H4 (cell line): ENCODE results near the gene ITGB3BP. TPM values are rescaled to one million over a fixed set of nuclear protein-coding genes. Genes with fewer than 3 reads are reported as not detected.
"Not testable (repeated sequence)": the region's sequence is repeated elsewhere in the genome, so short reads cannot be mapped to it uniquely, and the experiment has no call there.

Source experiments
- DNase-seq: peaks from one replicate; pipeline ENCODE4 v3.0.0-alpha.2; 2015; ENCODE audit warnings: low spot score
- total RNA-seq: library from RNA; depleted of rRNA; stranded (reverse); fragments of >200 nt; shearing (Covaris generic); gene quantifications from 2 replicates; pipeline ENCODE4 v1.2.3, GENCODE V29; 2014; rRNA removed

Gene ITGB3BP, protein sequence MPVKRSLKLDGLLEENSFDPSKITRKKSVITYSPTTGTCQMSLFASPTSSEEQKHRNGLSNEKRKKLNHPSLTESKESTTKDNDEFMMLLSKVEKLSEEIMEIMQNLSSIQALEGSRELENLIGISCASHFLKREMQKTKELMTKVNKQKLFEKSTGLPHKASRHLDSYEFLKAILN
- 47.6 and 49.1 TPM in 2 replicates for total RNA-seq

DNA sequence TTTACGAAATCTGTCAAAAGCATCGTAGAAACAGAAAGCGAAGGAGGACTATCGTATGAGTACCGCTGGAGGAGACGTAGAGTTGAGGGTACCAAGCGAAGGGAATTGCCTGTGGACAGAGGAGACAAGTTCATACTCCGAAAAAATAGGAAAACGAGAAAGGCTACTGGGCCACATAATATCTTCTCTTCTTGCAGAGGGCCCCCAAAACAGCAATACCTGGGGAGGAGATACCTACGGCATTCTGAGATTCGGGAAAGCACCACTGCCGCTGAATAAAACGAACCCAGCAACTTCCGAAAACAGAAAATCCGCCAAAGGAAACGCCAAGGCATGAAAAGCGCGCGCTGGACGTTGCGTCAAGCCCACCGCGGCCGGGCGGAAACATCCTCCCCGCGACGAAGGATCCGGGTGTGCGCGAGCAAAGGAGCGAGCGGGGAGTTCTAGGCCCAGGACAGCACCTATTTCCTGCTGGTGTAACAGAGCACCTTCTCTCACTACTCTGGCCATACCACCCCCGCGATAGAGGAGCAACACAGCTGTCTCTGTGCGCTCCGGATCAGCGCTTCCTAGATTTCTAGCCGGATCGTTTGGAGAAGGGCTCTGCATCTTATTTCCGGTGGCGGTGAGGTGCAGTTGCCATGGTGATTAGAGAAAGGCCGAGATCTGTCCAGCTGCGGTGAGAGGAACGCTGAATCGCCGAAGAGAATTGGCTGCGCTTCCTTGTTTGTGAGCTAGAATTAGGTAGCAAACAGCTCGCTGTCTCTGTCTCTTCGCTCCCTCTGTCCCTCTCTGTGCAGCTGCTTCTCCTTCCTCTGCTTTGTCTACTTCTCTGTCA, at the start of gene ITGB3BP, which contains the start of gene EFCAB7:
ITGB3BP (minus strand) TSS at position 335 of the 838 bp plus-strand sequence; CDS start at position 243, 92 bp downstream.
EFCAB7 (plus strand) TSS at position 635 of the 838 bp plus-strand sequence. CDS start 2,048 bp downstream, outside the sequence.
- DNase-seq, result peak; percentile 96

DNA sequence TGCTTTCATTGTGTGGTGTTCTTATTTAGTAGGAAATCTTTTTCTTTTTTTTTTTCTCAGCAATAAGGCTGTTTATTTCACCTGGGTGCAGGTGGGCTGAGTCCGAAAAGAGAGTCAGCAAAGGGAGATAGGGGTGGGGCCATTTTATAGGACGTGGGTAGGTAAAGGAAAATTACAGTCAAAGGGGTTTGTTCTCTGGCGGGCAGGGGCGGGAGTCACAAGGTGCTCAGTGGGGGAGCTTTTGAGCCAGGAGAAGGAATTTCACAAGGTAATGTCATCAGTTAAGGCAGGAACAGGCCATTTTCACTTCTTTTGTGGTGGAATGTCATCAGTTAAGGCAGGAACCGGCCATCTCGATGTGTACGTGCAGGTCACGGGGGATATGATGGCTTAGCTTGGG, 49.7 kb upstream of the ITGB3BP start:
- DNase-seq, result not testable (repeated sequence)

DNA sequence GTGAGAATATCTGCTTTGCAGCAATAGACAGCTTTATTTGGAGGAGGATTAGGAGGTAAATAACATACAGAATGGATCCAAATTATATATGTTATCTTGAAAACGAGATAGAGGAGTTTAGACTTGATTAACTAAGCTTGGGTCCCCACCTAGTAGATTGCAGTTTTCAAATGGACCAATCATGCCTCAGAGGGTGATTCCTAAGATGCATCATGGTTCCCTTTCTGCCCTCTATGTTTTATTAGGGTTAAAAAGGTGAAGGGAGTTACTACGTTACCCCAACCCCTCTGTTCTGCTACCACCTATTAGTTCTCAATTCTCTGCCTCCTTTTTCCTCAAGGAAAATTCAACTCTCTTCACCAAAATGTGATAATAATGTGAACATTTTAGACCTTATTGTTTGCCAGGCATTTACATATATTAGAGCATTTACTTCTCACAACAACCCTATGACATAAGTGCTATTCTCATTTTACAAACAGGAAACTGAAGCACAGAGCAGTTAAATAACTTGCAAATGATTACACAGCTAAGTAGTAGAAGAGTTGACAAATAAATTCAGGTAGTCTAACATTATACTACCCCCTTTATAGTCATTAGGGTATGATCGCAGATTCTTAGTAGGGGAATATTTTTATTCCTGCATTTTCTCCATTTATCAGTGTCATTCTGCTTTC, 46.8 kb upstream of the ITGB3BP start:
- DNase-seq, result no peak

DNA sequence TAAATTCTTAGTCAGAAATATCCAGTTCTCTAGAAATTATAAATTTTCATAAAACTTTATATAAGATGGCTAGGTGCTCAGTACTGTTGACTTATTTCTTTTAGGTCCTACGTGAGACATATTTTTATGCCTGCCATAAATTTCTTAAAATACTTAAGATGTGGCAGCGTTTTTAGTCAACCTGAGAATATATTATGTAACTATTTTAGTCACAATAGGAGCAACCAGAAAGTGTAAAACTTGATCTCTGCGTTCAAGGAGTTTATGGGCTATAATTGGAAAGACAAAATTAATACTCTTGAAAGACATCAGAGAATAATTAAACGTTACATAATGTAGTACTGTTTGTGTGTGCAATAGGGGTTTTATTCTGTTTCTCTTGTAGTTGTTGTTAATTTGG, 46.0 kb upstream of the ITGB3BP start:
- DNase-seq, result no peak

DNA sequence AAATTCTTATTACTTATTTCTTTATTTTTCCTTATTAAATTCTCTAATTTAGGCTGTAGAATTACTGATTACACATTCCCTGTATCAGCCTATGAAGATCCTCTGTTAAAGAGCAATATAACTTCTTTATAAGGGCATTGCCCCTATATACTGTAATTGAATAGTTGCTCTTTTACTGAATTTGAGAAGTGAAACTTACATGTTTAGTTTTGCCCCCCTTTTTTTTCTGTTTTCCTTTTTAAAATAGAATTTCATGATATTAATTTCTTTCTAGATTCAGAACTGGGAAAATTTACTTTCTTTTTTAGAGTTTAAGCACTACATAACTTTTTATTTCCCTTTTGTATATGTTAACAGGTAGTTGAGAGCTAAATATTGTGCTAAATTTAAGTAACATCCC, 40.7 kb upstream of the ITGB3BP start:
- no peak for DNase-seq

DNA sequence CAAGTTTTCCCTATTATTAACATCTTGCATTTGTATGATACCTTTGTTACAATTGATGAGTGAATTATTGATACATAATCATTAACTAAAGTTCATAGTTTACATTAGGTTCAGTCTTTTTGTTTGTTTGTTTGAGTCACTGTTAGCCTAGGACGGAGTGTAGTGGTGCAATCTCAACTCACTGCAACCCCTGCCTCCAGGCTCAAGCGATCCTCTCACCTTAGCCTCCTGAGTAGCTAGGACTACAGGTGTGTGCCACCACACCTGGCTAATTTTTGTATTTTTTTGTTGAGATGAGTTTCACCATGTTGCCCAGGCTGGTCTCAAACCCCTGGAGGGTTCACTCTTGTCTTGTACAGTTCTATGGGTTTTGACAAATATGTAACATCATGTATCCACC, 36.3 kb upstream of the ITGB3BP start:
- DNase-seq, result no peak

DNA sequence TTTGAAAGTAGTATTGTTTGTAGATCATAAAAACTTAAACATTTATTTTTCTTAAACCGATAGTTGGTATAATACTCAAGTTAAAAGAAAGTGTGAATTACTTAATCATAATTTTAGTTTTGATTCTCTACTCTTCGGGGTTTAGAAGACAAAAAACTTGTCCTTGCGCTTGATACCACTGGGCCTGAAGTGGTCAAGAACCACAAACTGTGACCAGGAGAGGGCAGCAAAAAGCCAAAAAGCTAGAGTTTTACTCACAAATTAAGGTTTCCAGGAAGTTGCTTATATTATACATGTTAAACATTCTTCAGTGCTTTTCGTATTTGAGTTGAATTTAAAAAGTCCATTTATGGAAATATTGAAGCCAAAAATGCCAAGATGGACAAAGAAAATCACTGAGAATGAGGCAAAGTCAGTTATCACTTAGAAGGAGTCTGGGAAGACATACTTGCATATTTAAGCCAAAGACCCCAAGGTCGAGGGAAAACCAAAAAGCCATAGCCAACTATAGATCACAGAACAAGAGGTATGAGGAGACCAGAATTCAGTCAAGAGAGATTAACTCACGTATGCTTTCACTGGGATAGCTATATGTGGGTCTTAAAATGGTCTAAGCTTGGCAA, 34.5 kb upstream of the ITGB3BP start:
- DNase-seq, result peak; percentile 45

DNA sequence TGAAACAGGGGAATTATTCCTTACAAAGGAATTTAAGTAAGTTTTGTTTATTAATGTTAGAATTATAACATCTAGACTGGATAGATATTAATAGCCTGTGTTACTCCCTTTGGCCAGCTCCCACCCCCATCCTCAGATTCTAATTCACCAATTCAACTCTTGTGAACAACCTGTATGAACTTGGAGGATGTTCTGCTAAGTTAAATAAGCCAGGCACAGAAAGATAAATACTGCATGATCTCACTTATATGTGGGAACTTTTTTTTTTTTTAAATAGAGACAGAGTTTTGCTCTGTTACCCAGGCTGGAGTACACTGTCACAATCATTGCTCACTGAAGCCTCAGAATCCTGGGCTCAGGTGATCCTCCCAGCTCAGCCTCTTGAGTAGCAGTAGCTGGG, 32.5 kb upstream of the ITGB3BP start:
- no peak for DNase-seq

DNA sequence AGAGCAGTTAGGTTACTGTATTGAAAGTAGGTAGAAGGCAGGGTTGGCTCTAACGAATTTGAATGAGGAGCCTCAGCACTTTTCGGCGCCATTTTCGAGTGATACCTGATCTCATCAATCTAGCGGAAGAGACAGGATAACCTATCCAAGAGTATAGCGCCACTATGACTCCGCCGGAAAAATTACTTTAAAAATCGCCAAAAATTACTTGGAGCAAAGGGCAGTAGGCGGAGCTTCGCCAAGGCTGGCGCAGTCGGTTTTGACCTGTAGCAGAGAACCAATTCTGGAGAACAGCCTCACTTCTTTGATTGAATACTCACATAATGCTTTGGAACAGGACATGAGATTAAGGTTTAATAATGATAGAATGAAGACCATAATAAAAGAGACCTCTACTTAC, 25.9 kb upstream of the ITGB3BP start:
- DNase-seq, result no peak

DNA sequence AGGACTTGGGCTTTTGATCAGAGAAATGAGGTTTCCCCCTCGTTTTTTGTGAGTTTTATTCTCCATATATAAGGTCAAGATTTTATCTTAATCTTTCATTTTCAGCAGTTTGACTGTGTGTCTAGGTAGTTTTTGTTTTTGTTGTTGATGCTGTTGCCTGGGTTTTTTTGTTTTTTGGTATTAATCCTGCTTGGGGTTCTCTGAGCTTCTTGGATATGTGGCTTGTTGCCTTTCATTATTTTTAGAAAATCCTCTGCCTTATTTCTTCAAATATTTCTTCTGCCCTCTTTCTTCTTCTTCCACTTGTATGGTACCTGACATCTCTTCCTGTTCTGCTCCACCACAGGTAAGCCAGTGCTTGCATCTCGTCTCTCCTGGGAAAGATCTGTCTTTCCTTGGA, 25.3 kb upstream of the ITGB3BP start:
- no peak for DNase-seq

DNA sequence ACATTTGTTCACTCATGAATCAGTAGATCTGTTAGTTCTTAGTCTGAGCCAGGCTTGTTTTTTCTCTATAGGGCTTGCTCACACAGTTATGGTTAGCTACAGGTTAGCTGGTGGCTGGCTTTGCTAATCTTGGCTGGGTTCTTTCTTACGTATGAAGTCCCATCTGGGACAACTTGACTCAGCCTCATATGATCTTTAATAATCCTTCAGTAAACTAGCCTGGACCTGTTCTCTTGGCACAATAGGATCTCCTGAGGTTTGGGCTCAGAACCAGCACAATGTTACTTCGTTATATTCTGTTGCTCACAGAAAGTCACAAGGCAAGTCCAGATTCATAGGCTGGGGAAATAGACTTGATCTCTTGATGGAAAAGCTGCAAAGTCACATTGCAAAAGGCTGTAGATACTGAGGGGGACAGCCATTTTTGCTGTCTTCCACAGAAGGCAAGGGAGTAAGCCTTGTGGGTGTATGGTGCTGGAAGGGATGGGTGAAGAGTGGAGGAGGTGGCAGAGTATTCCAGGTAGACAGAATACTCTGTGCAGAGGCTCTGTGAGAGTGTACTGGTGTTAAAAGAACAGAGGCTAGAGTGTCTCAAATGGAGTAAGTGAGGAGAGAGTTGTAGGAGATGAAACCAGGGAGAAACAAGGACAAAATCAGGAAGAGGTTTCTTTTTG, 24.7 kb upstream of the ITGB3BP start:
- no peak for DNase-seq

DNA sequence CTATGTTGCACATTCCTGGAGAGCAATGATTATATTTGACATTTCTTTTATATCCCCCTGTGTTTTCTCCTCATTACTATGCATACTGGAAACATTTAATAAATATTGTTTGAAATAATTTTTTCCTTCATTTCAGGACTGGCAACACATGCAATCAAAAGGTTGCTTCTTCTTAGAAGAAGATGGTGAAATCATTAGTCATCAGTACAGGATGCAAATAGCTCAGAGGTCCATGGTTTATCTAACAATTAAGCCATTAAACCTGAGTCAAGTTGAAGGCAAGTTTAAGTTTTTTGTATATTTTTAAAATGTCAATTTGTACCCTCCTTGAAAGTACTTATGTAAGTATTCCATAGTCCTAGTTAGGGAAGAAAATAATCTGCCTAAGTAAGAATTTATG, 22.8 kb upstream of the ITGB3BP start:
- no peak for DNase-seq

DNA sequence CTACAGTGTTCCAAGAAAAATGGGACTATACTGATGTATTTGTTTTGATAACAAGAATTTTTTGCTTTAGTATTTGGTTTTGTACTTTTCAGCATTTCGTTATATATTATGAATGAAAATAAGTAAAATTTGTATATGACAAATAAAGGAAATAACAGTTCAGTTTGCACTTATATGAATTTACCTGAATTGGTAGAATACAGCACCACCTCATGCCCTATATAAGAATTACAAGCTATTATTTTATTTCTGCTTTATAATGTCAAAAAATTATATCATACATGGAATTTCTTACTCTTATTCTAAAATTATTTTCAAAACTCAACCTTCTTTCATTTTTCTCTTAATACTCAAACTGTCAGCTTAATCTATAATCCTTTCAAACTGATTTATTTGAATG, 14.9 kb upstream of the ITGB3BP start:
- DNase-seq, result no peak

DNA sequence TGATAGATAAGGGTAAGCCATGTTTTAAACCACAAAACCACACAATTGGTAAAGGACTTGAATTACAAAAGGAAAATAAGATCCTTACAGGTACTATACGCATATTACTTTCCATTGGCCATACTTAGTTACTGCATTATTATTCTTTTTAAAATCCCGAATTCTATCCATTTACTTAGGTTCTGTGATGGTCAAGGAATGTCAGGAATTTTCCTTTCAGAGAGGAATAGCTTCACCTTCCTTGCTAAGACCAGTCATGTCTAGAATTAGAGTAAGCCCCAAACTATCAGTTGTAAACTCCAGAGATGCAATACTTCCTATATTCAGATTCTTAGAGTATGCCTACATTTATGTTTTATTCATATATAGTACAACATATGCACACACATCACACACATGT, 14.0 kb upstream of the ITGB3BP start:
- no peak for DNase-seq

DNA sequence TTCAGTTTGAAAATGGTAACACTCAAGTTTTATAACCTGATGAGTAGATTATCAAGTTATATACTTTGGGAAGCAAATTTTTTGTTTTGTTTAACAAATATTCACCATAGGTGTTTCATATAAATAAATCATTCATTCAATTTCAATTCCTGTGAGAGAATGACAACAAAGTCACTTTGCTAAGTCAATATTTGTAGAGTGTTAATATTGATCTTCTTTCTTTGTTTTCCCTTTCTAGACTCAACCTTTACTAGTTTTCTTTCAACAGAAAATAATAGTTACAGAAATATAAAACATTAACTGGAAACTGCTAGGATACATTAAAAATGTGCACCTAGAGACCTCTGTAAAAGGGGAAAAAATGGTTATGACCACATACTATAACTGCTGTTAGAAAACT, 11.4 kb upstream of the ITGB3BP start:
- no peak for DNase-seq

DNA sequence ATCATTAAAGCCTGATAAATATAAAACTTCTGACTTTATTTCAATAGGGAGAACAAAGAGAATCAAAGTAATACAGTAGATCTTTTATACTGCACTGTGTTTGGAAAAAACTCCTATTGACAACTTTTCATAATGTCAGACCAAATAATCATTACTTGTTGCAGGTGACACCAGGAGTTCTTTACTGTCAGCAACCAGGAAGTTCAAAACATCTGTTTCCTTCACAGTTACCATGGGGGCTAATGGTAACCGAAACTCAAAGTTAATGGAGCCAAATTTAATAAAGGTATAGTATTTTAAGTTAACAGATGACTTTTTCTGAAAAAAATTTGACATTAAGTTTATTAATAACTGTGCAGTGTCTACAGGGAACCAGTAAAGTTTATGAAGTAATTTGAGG, 10.9 kb upstream of the ITGB3BP start:
- no peak for DNase-seq

DNA sequence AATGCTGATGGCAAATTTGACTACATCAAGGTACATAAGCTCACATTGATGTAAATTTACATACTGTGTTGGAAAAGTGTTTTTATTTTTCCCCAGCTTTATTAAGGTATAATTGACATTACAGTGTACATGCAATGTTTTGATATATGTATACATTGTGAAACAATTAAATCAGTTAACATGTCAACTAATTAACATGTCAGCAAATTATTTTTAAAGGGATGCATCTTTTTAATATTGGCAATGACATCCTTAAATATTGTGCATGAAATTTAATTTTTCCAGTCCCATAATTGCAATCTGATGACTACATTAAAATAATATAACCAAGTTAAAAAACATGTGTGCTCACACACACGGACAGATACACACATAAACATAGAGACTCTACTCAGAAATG, 9.7 kb upstream of the ITGB3BP start:
- no peak for DNase-seq

DNA sequence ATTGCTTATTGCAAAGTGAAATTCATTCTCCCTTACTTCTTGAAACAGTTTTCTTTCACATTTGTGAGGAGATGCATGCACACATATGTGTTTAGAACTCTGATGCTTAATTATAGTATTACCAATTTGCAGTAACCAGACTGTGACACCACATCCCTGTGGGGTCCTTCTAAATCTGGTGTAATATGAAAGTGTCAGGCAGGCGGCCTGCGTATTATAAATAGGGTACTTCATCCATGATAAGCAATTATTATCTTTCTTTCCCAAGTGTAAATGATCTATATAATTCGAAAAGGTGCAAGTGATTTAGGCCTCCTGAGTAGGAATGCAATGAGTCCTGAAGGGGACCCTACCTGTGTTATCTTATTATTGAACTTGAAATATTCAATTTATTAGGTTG, 1.2 kb upstream of the ITGB3BP start:
- no peak for DNase-seq

DNA sequence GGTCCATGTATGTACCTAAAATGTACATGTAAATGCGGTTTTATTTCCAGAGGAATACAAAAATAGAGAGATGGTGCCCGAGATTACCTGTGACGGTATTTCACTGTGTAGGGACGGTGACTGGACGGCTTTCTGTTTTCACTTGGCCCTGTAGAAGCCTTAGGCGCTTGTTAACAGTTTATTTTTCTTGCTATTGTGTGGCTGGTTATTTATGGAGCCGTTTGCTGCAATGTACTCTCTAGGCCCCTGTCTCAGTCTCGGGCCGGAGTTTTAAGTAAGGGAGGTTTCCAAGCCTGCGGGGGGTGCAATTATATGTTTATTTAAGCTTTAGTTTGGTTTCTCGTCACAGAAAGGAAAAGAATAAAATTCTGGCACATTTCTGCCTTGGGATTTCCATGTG, 713 bp upstream of the ITGB3BP start:
- DNase-seq, result peak; percentile 6

DNA sequence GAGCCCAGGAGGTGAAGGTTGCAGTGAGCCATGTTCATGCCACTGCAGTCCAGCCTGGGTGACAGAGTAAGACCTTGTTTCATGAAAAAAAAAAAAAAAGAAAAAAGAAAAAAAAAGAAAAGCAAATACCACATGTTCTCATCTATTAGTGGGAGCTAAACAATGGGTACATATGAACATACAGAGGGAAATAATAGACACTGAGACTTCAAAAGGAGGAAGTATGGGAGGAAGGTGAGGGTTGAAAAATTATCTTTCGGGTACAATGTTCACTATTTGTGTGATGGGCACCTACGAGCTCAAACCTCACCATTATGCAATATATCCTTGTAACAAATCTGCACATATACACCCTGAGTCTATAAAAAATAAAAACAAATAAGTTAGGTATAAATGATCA, 6.4 kb downstream of the ITGB3BP start:
- DNase-seq, result no peak

DNA sequence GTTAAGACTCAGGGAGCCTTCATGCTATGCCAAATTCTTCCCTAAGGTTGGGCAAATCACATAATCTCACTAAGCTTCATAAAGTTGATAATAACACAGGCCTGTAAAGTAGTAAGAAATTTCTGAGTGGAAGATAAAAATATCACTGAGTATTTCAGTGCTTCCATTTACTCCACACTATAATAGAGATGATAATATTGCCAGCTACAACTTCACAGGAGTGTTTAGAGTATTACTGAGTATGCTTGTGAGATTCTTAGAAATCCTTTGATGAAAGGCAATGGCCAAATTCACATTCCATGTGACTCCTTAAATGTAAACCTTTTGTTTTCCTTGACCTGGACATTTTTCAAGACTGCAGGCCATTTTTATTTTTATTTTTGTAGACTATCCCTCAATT, 10.4 kb downstream of the ITGB3BP start:
- no peak for DNase-seq

DNA sequence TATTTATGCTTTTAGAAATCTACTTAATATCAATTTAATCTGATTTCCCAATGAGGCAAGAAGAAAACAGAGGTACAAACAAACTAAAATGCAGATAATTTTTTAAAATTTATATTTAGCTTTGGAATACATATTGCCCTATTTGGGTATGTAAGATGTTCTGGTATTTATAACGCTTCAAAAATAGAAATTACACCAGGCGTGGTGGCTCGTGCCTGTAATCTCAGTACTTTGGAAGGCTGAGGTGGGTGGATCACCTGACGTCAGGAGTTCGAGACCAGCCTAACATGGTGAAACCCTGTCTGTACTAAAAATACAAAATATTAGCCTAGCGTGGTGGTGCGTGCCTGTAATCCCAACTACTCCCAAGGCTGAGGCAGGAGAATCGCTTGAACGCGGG, 13.3 kb downstream of the ITGB3BP start:
- DNase-seq, result no peak
